Sigmoid colon (tissue), 7 donors: ENCODE data around the gene CNOT10. TPM values are rescaled to one million over a fixed set of nuclear protein-coding genes. Genes with fewer than 3 reads are reported as not detected.

ENCODE experiments used
- DNase-seq: peaks from one replicate; pipeline ENCODE4 v3.0.0-alpha.2; 2019
- H3K27ac ChIP-seq, 4 donors: fragments of 200-600 bp; sonication (generic); one replicate each; pipeline ENCODE4 v1.5.1; 2016 to 2019; ENCODE audit warnings: mild to moderate bottlenecking in 1 of 4
- H3K27me3 ChIP-seq, 3 donors: fragments of 200-600 bp; sonication (generic); one replicate each; pipeline ENCODE4 v1.5.1; 2019; ENCODE audit warnings: mild to moderate bottlenecking in 1 of 3
- H3K36me3 ChIP-seq, 4 donors: fragments of 200-600 bp; sonication (generic); one replicate each; pipeline ENCODE4 v1.5.1; 2016 to 2019
- H3K4me1 ChIP-seq, 4 donors: fragments of 200-600 bp; sonication (generic); one replicate each; pipeline ENCODE4 v1.5.1; 2017 to 2019
- H3K4me3 ChIP-seq, 4 donors: fragments of 200-600 bp; sonication (generic); one replicate each; pipeline ENCODE4 v1.5.1; 2017 to 2019; ENCODE audit warnings: mild to moderate bottlenecking in 2 of 4, moderate library complexity in 1 of 4
- H3K9me3 ChIP-seq, 4 donors: fragments of 200-600 bp in 3 of 4; sonication (generic) in 3 of 4; one replicate each; pipeline versions ENCODE4 v1.5.1 to v1.6.1; 2013 to 2019
- CTCF ChIP-seq, 4 experiments: fragments of 450-650 bp in 3 of 4; fragments of 200-600 bp in 1 of 4; IDR thresholded peaks; one replicate each; pipeline ENCODE4 v1.5.1; 2016 to 2019; ENCODE audit warnings: antibody characterized with exemption in 4 of 4, mild to moderate bottlenecking in 3 of 4, moderate library complexity in 2 of 4
- EP300 ChIP-seq, 4 donors: sonication (generic); formaldehyde crosslinking; IDR thresholded peaks; one replicate each; pipeline ENCODE4 v1.6.1; 2017; ENCODE audit warnings: antibody characterized with exemption in 4 of 4
- POLR2A ChIP-seq, 2 donors: fragments of 450-650 bp; IDR thresholded peaks; one replicate each; pipeline ENCODE4 v1.6.1; 2016; ENCODE audit warnings: antibody characterized with exemption in 2 of 2, mild to moderate bottlenecking in 2 of 2, moderate library complexity in 2 of 2
- POLR2AphosphoS5 ChIP-seq, 4 donors: sonication (generic); formaldehyde crosslinking; IDR thresholded peaks; one replicate each; pipeline ENCODE4 v1.6.1; 2017; ENCODE audit warnings: antibody characterized with exemption in 4 of 4
- WGBS, 2 donors: extraction: QIAGEN DNeasy Blood & Tissue Kit; methylation state at CpG; one replicate each; pipeline ENCODE4 v1.1.7; 2013; 5-methylcytosine and 5-hydroxymethylcytosine counted together
- intact Hi-C: fragments of 100-400 bp; cut with DNase I; formaldehyde crosslinking; loops from one replicate; pipeline ENCODE4 v1.15.1; 2023
- polyA plus RNA-seq, 3 donors: library from polyadenylated mRNA; stranded (reverse); fragments of 200-250 nt; gene quantifications; one replicate each; pipeline ENCODE4 v1.2.3, GENCODE V29; 2013
- total RNA-seq, 4 donors: library from RNA; depleted of rRNA; stranded (reverse); fragments of >200 nt; gene quantifications; one replicate each; pipeline ENCODE4 v1.1.0, GENCODE V29; 2016
- donor health status: healthy with polysubstance abuse.
- donor health status: Bipolar disorder and iron deficiency.
- donor health status: healthy.

CNOT10 gene
- total and polyA plus RNA-seq, 7 donors, result 7.2 to 33.5 (median 18.6) TPM

GRCh38 chr3:32759342-32759741, 74.4 kb downstream of the CNOT10 start:
- TF ChIP-seq CTCF (IDR thresholded peaks at IDR 0.05), result no peak
- no peak for TF ChIP-seq POLR2A (IDR thresholded peaks at IDR 0.05)
- no peak for TF ChIP-seq POLR2AphosphoS5 (IDR thresholded peaks at IDR 0.05)
- TF ChIP-seq EP300 (IDR thresholded peaks at IDR 0.05), result no peak
- Histone ChIP-seq H3K4me3 (no peak overlapping the region), H3K27me3 (no peaks in the 10 kb centered on the region), H3K36me3 (peaks cover 0 to 45% (median 10%) of the 10 kb centered on the region in 4 donors), H3K27ac (no peak overlapping the region), H3K9me3 (no peaks in the 10 kb centered on the region), H3K4me1 (no peaks in the 10 kb centered on the region)
- intact Hi-C loops, result no loop called here
- no peak for DNase-seq
- 78 to 89% methylated on average over 4 of the region's 4 CpGs for WGBS, 2 donors

GRCh38 chr3:32764481-32764880, 79.5 kb downstream of the CNOT10 start:
- Histone ChIP-seq H3K27ac (no peak overlapping the region), H3K9me3 (no peaks in the 10 kb centered on the region), H3K36me3 (peaks cover 0 to 74% (median 16%) of the 10 kb centered on the region in 4 donors), H3K4me3 (no peak overlapping the region), H3K27me3 (no peaks in the 10 kb centered on the region), H3K4me1 (no peaks in the 10 kb centered on the region)
- intact Hi-C loops, result no loop called here
- TF ChIP-seq EP300 (IDR thresholded peaks at IDR 0.05), result no peak
- TF ChIP-seq CTCF (IDR thresholded peaks at IDR 0.05), result no peak
- TF ChIP-seq POLR2A (IDR thresholded peaks at IDR 0.05), result no peak
- TF ChIP-seq POLR2AphosphoS5 (IDR thresholded peaks at IDR 0.05), result no peak
- no peak for DNase-seq
- WGBS, 2 donors, result 95 to 97% methylated on average over 8 of the region's 8 CpGs

- Histone ChIP-seq H3K9me3 (no peaks in the 10 kb centered on the region), H3K4me3 (no peak overlapping the region), H3K4me1 (peaks cover 0 to 15% (median 9%) of the 10 kb centered on the region in 4 donors), H3K27ac (no peak overlapping the region), H3K27me3 (peaks cover 0 to 4% (median 0%) of the 10 kb centered on the region in 3 donors), H3K36me3 (peaks cover 0 to 24% (median 5%) of the 10 kb centered on the region in 4 donors)
- DNase-seq, result peak; percentile 26
- 89 to 92% methylated on average over 4 of the region's 4 CpGs for WGBS, 2 donors
- TF ChIP-seq POLR2A (IDR thresholded peaks at IDR 0.05) (no peak), EP300 (IDR thresholded peaks at IDR 0.05) (no peak), CTCF (IDR thresholded peaks at IDR 0.05) (no peak), POLR2AphosphoS5 (IDR thresholded peaks at IDR 0.05) (no peak)
- intact Hi-C loops, result no loop called here
Observed at GRCh38 chr3:32778389-32778788, 93.4 kb downstream of the CNOT10 start.

- WGBS, 2 donors, result 69 to 87% methylated on average over 10 of the region's 10 CpGs
- H3K9me3 ChIP-seq, result no peaks in the 10 kb centered on the region
- no peak overlapping the region for H3K27ac ChIP-seq
- H3K27me3 ChIP-seq, result peaks cover 0 to 4% (median 0%) of the 10 kb centered on the region in 3 donors
- intact Hi-C loops, result no loop called here
- DNase-seq, result peak; percentile 13
- peaks cover 0 to 15% (median 9%) of the 10 kb centered on the region in 4 donors for H3K4me1 ChIP-seq
- peaks cover 0 to 6% (median 0%) of the 10 kb centered on the region in 4 donors for H3K36me3 ChIP-seq
- TF ChIP-seq POLR2A (IDR thresholded peaks at IDR 0.05) (no peak), CTCF (IDR thresholded peaks at IDR 0.05) (no peak)
- peak overlapping the region in 3 of 4 donors; percentile 39 to 59 (median 56) for H3K4me3 ChIP-seq
Observed at GRCh38 chr3:32780071-32780734, 95.2 kb downstream of the CNOT10 start.
